CD14-positive monocyte (primary cell): ENCODE results near the gene SMCO4. TPM values are rescaled to one million over a fixed set of nuclear protein-coding genes. Genes with fewer than 3 reads are reported as not detected.
A peak's percentile ranks its signal among the peaks of the same experiment; 100 is the strongest.

ENCODE experiments used
- DNase-seq, 3 donors: peaks; one replicate each; pipeline ENCODE4 v3.0.0-alpha.2; 2011 to 2022
- H2AFZ ChIP-seq: 2 replicates; pipeline ENCODE4 v1.6.0; 2012; ENCODE audit warnings: mild to moderate bottlenecking, low read depth, low read length, inconsistent platforms; ENCODE audit not compliant: insufficient read depth, poor library complexity, severe bottlenecking
- H3K27ac ChIP-seq, 2 donors: 1 replicate in 1 of 2; 2 replicates in 1 of 2; pipeline ENCODE4 v1.5.1; 2012 to 2013; ENCODE audit warnings: low read length in 2 of 2, control low read depth in 1 of 2, inconsistent platforms in 1 of 2, low read depth in 1 of 2, mild to moderate bottlenecking in 1 of 2
- H3K27me3 ChIP-seq, 2 donors: one replicate each; pipeline versions ENCODE4 v1.6.0 to v1.6.1; 2011 to 2013; ENCODE audit warnings: low read length in 2 of 2; ENCODE audit not compliant: control insufficient read depth in 2 of 2, insufficient read depth in 2 of 2
- H3K36me3 ChIP-seq, 2 donors: replicated peaks in 1 of 2; 1 replicate in 1 of 2; 2 replicates in 1 of 2; pipeline versions ENCODE4 v1.5.1 to v1.6.1; 2012 to 2013; ENCODE audit warnings: low read length in 2 of 2, control low read depth in 1 of 2, inconsistent platforms in 1 of 2, mild to moderate bottlenecking in 1 of 2; ENCODE audit not compliant: insufficient read depth in 2 of 2, control insufficient read depth in 1 of 2
- H3K4me1 ChIP-seq, 2 donors: 1 replicate in 1 of 2; 2 replicates in 1 of 2; pipeline versions ENCODE4 v1.5.1 to v1.6.1; 2012 to 2013; ENCODE audit warnings: low read length in 2 of 2, control low read depth in 1 of 2, inconsistent platforms in 1 of 2, mild to moderate bottlenecking in 1 of 2, moderate library complexity in 1 of 2; ENCODE audit not compliant: insufficient read depth in 2 of 2, control insufficient read depth in 1 of 2
- H3K4me2 ChIP-seq: replicated peaks from 2 replicates; pipeline ENCODE3; 2012; ENCODE audit warnings: low read length, moderate library complexity, mild to moderate bottlenecking; ENCODE audit not compliant: poor library complexity, severe bottlenecking; ENCODE audit errors: extremely low read depth
- H3K4me3 ChIP-seq, 3 experiments: fragments of 200-600 bp in 1 of 3; sonication (generic) in 1 of 3; replicated peaks in 1 of 3; 1 replicate in 2 of 3; 2 replicates in 1 of 3; pipeline ENCODE4 v1.5.1; 2011 to 2013; ENCODE audit warnings: low read length in 3 of 3, mild to moderate bottlenecking in 3 of 3, control low read depth in 2 of 3, low read depth in 2 of 3, inconsistent platforms in 1 of 3, moderate library complexity in 1 of 3
- H3K79me2 ChIP-seq: 2 replicates; pipeline ENCODE4 v1.6.0; 2012; ENCODE audit warnings: mild to moderate bottlenecking, control low read depth, inconsistent platforms, low read length, moderate library complexity; ENCODE audit not compliant: insufficient read depth
- H3K9ac ChIP-seq: 2 replicates; pipeline ENCODE4 v1.6.0; 2017; ENCODE audit warnings: low read length, mild to moderate bottlenecking; ENCODE audit not compliant: insufficient read depth, poor library complexity, severe bottlenecking
- H3K9me3 ChIP-seq, 2 donors: replicated peaks in 1 of 2; 1 replicate in 1 of 2; 2 replicates in 1 of 2; pipeline versions ENCODE4 v1.5.1 to v1.6.1; 2012 to 2013; ENCODE audit warnings: low read length in 2 of 2, control low read depth in 1 of 2; ENCODE audit not compliant: control insufficient read depth in 1 of 2, insufficient read depth in 1 of 2
- H4K20me1 ChIP-seq: 2 replicates; pipeline ENCODE4 v1.6.0; 2012; ENCODE audit warnings: mild to moderate bottlenecking, low read length, control low read depth, moderate library complexity; ENCODE audit not compliant: insufficient read depth
- H3K27ac Mint-ChIP-seq, 7 donors: one replicate each; pipeline ENCODE4 v1.8.0; 2020; ENCODE audit warnings: mild to moderate bottlenecking in 7 of 7, mixed read lengths in 7 of 7, moderate library complexity in 6 of 7, inconsistent platforms in 2 of 7
- H3K27me3 Mint-ChIP-seq, 3 donors: one replicate each; pipeline ENCODE4 v1.8.0; 2021 to 2022; ENCODE audit warnings: low read depth in 3 of 3, mild to moderate bottlenecking in 3 of 3, mixed read lengths in 3 of 3, moderate library complexity in 3 of 3, inconsistent platforms in 1 of 3
- H3K36me3 Mint-ChIP-seq, 2 donors: one replicate each; pipeline ENCODE4 v1.8.0; 2020; ENCODE audit warnings: mixed read lengths in 2 of 2, inconsistent platforms in 1 of 2, mild to moderate bottlenecking in 1 of 2
- H3K4me1 Mint-ChIP-seq: one replicate; pipeline ENCODE4 v1.8.0; 2020; ENCODE audit warnings: mild to moderate bottlenecking, mixed read lengths
- H3K4me3 Mint-ChIP-seq, 2 donors: one replicate each; pipeline ENCODE4 v1.8.0; 2020; ENCODE audit warnings: mild to moderate bottlenecking in 2 of 2, mixed read lengths in 2 of 2, moderate library complexity in 1 of 2
- H3K9me3 Mint-ChIP-seq, 7 donors: one replicate each; pipeline ENCODE4 v1.8.0; 2020 to 2022; ENCODE audit warnings: mixed read lengths in 7 of 7, mild to moderate bottlenecking in 6 of 7, moderate library complexity in 6 of 7, inconsistent platforms in 2 of 7
- WGBS: methylation state at CpG from one replicate; pipeline ENCODE4 v1.1.5; 2013; ENCODE audit warnings: missing lambda C conversion rate; ENCODE audit not compliant: insufficient coverage; 5-methylcytosine and 5-hydroxymethylcytosine counted together
- intact Hi-C, 2 donors: fragments of 100-400 bp; cut with micrococcal nuclease; formaldehyde crosslinking; loops; one replicate each; pipeline versions ENCODE4 v1.15.0 to v1.15.1; 2023
- polyA plus RNA-seq, 3 donors: library from polyadenylated mRNA; depleted of rRNA in 1 of 3; unstranded in 2 of 3; stranded (reverse) in 1 of 3; fragments of 300-500 nt in 2 of 3; fragments of >200 nt in 1 of 3; fragmentation: Illumina TruSeq in 2 of 3; gene quantifications; 1 replicate in 2 of 3; 2 replicates in 1 of 3; pipeline ENCODE4 v1.2.3, GENCODE V29; 2012 to 2021
- TF ChIP-seq, protein P1 (sequence below): fragments of 200-600 bp; IDR thresholded peaks from one replicate; pipeline ENCODE4 v1.8.0; 2022; ENCODE audit warnings: antibody characterized with exemption, mild to moderate bottlenecking

The SMCO4 gene
- polyA plus RNA-seq, 3 donors: 110 to 242 (median 169) TPM

DNA sequence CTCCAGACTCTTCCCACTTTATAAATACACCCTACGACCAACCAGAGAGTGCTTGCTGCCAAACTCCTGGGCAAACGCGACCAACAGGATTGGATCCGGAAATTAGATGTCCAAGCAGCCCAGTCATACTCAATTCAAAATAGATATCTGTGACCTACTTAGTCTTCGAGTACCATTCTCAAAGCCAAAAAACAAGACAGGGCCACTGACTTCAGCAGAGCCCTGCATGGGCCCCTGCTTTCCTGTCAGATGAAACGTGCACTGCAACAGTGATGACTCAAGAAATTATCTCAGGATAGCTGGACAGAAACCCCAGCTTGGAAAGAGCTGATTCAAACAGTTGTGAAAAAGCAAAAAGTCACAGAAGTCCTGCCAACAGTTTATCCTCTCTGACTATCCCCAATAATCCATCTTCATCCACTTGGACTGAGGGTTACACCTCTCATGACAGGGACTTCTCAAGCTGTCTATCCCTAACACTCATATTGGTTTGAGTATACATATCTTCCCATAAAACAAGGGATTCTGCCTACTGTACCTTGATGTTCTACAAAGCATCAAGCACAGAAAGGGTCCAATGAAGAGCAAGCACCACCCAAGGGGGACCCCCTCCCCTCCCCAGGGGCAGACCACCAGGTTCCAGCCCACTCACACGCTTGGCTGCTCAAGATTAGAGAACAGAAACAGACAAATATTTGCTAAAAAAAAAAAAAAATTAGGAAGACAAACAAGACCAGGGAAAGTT is 17.4 kb downstream of the SMCO4 start:
- Histone ChIP-seq H3K9ac (no peak overlapping the region), H3K27ac (peak overlapping the region; percentile 78 to 92), H3K4me1 (peaks cover 90 to 97% of the 10 kb centered on the region in 2 donors), H3K4me2 (peak overlapping the region; percentile 75), H3K79me2 (peaks cover 81% of the 10 kb centered on the region), H3K4me3 (peak overlapping the region in 1 of 3 experiments; percentile 70), H3K27me3 (no peaks in the 10 kb centered on the region), H2AFZ (no peak overlapping the region), H3K36me3 (no peaks in the 10 kb centered on the region), H3K9me3 (no peaks in the 10 kb centered on the region), H4K20me1 (peaks cover 41% of the 10 kb centered on the region)
- Mint-ChIP-seq H3K9me3 (no peaks in the 10 kb centered on the region), H3K36me3 (peaks cover 11 to 21% of the 10 kb centered on the region in 2 donors), H3K27me3 (peaks cover 0 to 3% (median 0%) of the 10 kb centered on the region in 3 donors), H3K27ac (peak overlapping the region; percentile 85 to 98 (median 96)), H3K4me1 (peaks cover 92% of the 10 kb centered on the region), H3K4me3 (peak overlapping the region in 1 of 2 donors; percentile 55)
- intact Hi-C loops: loop anchor here in 1 of 2 donors (2.0 to 10.0 kb wide), 2 partner anchors 13 to 79 kb away; no protein-coding TSS in a partner anchor
- 45% methylated on average over 6 of the region's 7 CpGs for WGBS
- TF ChIP-seq, protein P1, sequence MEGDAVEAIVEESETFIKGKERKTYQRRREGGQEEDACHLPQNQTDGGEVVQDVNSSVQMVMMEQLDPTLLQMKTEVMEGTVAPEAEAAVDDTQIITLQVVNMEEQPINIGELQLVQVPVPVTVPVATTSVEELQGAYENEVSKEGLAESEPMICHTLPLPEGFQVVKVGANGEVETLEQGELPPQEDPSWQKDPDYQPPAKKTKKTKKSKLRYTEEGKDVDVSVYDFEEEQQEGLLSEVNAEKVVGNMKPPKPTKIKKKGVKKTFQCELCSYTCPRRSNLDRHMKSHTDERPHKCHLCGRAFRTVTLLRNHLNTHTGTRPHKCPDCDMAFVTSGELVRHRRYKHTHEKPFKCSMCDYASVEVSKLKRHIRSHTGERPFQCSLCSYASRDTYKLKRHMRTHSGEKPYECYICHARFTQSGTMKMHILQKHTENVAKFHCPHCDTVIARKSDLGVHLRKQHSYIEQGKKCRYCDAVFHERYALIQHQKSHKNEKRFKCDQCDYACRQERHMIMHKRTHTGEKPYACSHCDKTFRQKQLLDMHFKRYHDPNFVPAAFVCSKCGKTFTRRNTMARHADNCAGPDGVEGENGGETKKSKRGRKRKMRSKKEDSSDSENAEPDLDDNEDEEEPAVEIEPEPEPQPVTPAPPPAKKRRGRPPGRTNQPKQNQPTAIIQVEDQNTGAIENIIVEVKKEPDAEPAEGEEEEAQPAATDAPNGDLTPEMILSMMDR: no peak
- peak in 2 of 3 donors; percentile 35 to 65 for DNase-seq

DNA sequence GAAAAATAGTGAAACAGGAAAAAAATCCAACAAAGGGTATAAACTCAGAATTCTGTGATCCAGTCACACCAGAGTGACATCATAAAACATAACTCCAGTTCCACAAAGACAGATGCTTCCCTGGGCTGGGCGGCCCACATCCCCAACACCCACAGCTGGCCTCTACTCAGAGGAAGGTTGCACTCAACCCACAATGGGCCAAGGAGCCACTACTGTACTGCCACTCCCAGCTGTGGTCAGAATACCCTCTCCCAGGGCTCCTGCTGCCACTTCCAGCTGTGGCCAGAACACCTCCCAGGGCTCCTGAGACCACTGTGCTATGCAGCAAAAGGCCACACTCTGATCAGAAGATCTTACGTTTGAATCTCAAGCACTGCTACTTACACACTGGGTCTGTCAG is 18.3 kb downstream of the SMCO4 start:
- no peaks in the 10 kb centered on the region for H3K27me3 ChIP-seq
- peak overlapping the region; percentile 77 to 90 for H3K4me3 Mint-ChIP-seq
- no peaks in the 10 kb centered on the region for H3K9me3 Mint-ChIP-seq
- peak overlapping the region in 2 of 3 experiments; percentile 10 to 70 for H3K4me3 ChIP-seq
- H2AFZ ChIP-seq: no peak overlapping the region
- peak in 1 of 3 donors; percentile 32 for DNase-seq
- peak overlapping the region; percentile 78 to 92 for H3K27ac ChIP-seq
- H3K4me2 ChIP-seq: peak overlapping the region; percentile 75
- peaks cover 11 to 17% of the 10 kb centered on the region in 2 donors for H3K36me3 Mint-ChIP-seq
- H3K27me3 Mint-ChIP-seq: peaks cover 0 to 3% (median 0%) of the 10 kb centered on the region in 3 donors
- peaks cover 41% of the 10 kb centered on the region for H4K20me1 ChIP-seq
- H3K79me2 ChIP-seq: peaks cover 81% of the 10 kb centered on the region
- TF ChIP-seq, protein P1: no peak
- H3K27ac Mint-ChIP-seq: peak overlapping the region; percentile 96 to 98 (median 97)
- no peaks in the 10 kb centered on the region for H3K9me3 ChIP-seq
- 33% methylated on average over 1 of the region's 2 CpGs for WGBS
- H3K9ac ChIP-seq: peak overlapping the region; percentile 56
- intact Hi-C loops: loop anchor here in 1 of 2 donors (2.0 to 10.0 kb wide), 3 partner anchors 14 to 328 kb away; partner anchors contain the start of gene SLC36A4
- H3K4me1 ChIP-seq: peaks cover 81 to 90% of the 10 kb centered on the region in 2 donors
- peaks cover 84% of the 10 kb centered on the region for H3K4me1 Mint-ChIP-seq
- H3K36me3 ChIP-seq: no peaks in the 10 kb centered on the region
